Gastroesophageal sphincter (tissue), 4 donors: ENCODE data around the gene SETBP1. TPM values are rescaled to one million over a fixed set of nuclear protein-coding genes. Genes with fewer than 3 reads are reported as not detected.

Experiments
- ATAC-seq: fragments of 150-250 bp; one replicate; pipeline ENCODE4 v1.9.1; 2016; ENCODE audit warnings: mild to moderate bottlenecking, moderate library complexity
- H3K27ac ChIP-seq, 4 donors: fragments of 200-600 bp; sonication (generic) in 3 of 4; 1 replicate in 3 of 4; 2 replicates in 1 of 4; pipeline ENCODE4 v1.5.1; 2016 to 2019
- H3K27me3 ChIP-seq: fragments of 200-600 bp; sonication (generic); one replicate; pipeline ENCODE4 v1.5.1; 2019
- H3K36me3 ChIP-seq, 2 donors: fragments of 200-600 bp; sonication (generic); one replicate each; pipeline ENCODE4 v1.5.1; 2019; ENCODE audit warnings: control low read depth in 1 of 2
- H3K4me1 ChIP-seq, 3 donors: fragments of 200-600 bp; sonication (generic); 1 replicate in 2 of 3; 2 replicates in 1 of 3; pipeline ENCODE4 v1.5.1; 2016 to 2019; ENCODE audit warnings: control low read depth in 2 of 3
- H3K4me3 ChIP-seq, 2 donors: fragments of 200-600 bp; sonication (generic); one replicate each; pipeline ENCODE4 v1.5.1; 2019; ENCODE audit warnings: mild to moderate bottlenecking in 1 of 2, moderate library complexity in 1 of 2
- H3K9me3 ChIP-seq, 3 donors: fragments of 200-600 bp; sonication (generic); one replicate each; pipeline ENCODE4 v1.5.1; 2017 to 2019; ENCODE audit warnings: control low read depth in 2 of 3
- EP300 ChIP-seq: sonication (generic); formaldehyde crosslinking; IDR thresholded peaks from one replicate; pipeline ENCODE4 v1.6.1; 2017; ENCODE audit warnings: antibody characterized with exemption, mild to moderate bottlenecking
- POLR2A ChIP-seq, 2 donors: fragments of 450-650 bp; IDR thresholded peaks; one replicate each; pipeline ENCODE4 v1.6.1; 2017; ENCODE audit warnings: antibody characterized with exemption in 2 of 2, mild to moderate bottlenecking in 2 of 2, moderate library complexity in 1 of 2
- POLR2AphosphoS5 ChIP-seq: sonication (generic); formaldehyde crosslinking; IDR thresholded peaks from one replicate; pipeline ENCODE4 v1.6.1; 2017; ENCODE audit warnings: antibody characterized with exemption
- WGBS, 2 donors: methylation state at CpG; one replicate each; pipeline ENCODE4 v1.1.5; 2018; ENCODE audit warnings: low coverage in 1 of 2; 5-methylcytosine and 5-hydroxymethylcytosine counted together
- total RNA-seq, 4 donors: library from RNA; depleted of rRNA; stranded (reverse); fragments of >200 nt; gene quantifications; one replicate each; pipeline ENCODE4 v1.1.0, GENCODE V29; 2016
- TF ChIP-seq, protein P1 (sequence below), 4 experiments: fragments of 200-600 bp in 2 of 4; fragments of 450-650 bp in 2 of 4; sonication (generic) in 1 of 4; IDR thresholded peaks; one replicate each; pipeline ENCODE4 v1.5.1; 2017 to 2019; ENCODE audit warnings: antibody characterized with exemption in 4 of 4, mild to moderate bottlenecking in 2 of 4, moderate library complexity in 2 of 4

Gene SETBP1
- total RNA-seq, 4 donors from 2014 or later: 42.5 to 87.6 (median 67.8) TPM

DNA sequence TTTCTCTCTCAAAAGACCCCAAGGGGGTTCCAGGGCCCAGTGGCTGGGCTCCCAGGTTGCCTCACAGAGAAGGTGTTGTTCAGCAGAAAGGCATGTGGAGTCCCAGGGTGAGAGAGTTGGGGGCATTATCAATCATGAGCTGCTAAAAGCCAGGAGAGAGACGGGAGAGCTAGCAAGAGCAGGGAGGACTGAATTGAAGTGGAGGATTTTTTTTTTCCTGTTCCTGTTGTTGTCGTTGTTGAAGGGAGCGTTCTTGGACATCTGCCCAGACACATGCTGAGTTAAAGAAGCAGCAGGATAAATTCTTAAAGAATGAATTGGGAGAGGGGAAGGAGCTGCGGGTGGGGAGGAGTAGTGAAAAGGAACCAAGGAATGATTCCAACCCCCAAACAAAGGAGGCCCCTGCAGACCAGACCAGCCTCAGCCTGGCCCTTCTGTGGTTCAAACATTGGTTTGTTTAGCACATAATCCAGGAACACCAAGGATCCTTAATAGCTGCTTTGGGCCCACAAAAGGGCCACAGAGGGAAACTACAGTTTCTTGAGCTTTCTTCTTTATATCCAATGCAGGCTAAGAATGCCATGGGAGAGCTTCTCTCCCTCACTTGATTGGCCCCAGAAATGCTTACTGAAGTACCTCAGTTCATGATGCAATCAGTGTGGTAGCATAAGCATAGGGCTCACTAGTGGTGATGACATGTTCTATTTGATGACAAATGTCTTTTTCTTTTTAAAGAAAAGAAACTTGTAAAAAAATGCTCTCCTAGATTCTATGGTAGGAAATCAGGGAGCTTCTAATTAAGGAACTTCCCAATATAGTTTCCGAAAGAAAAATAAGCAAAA, 146.0 kb downstream of the SETBP1 start:
- Histone ChIP-seq H3K4me1 (peaks cover 29 to 80% (median 31%) of the 10 kb centered on the region in 3 donors), H3K27ac (peak overlapping the region; percentile 58 to 84 (median 79)), H3K4me3 (no peak overlapping the region), H3K36me3 (no peaks in the 10 kb centered on the region), H3K27me3 (no peaks in the 10 kb centered on the region), H3K9me3 (no peaks in the 10 kb centered on the region)
- WGBS, 2 donors: 12 to 21% methylated on average over 4 to 5 of the region's 5 CpGs
- TF ChIP-seq POLR2A (IDR thresholded peaks at IDR 0.05) (no peak), POLR2AphosphoS5 (peak; percentile 59), EP300 (no peak)
- TF ChIP-seq, protein P1, sequence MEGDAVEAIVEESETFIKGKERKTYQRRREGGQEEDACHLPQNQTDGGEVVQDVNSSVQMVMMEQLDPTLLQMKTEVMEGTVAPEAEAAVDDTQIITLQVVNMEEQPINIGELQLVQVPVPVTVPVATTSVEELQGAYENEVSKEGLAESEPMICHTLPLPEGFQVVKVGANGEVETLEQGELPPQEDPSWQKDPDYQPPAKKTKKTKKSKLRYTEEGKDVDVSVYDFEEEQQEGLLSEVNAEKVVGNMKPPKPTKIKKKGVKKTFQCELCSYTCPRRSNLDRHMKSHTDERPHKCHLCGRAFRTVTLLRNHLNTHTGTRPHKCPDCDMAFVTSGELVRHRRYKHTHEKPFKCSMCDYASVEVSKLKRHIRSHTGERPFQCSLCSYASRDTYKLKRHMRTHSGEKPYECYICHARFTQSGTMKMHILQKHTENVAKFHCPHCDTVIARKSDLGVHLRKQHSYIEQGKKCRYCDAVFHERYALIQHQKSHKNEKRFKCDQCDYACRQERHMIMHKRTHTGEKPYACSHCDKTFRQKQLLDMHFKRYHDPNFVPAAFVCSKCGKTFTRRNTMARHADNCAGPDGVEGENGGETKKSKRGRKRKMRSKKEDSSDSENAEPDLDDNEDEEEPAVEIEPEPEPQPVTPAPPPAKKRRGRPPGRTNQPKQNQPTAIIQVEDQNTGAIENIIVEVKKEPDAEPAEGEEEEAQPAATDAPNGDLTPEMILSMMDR (IDR thresholded peaks at IDR 0.05): no peak
- ATAC-seq: peak; percentile 83

DNA sequence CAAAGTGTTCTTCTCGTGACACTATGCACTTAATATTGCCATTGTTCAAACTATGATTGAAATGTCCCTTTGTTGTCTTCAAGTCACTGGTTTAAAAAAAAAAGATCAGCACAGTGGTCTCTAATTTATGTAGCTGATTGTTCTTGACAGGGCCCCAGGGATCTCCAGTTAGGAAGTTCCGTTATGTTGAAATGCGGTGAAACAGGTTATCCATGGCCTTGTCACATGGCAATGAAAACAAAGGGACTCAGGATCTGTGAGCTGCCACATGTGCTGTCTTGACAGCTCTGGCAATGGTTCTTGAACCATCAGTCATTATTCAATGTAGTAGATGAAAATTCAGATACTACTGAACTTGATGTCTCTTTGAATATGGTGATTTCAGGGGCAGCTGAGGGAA, 147.4 kb downstream of the SETBP1 start:
- Histone ChIP-seq H3K4me1 (peaks cover 29 to 88% (median 29%) of the 10 kb centered on the region in 3 donors), H3K27me3 (no peaks in the 10 kb centered on the region), H3K9me3 (no peaks in the 10 kb centered on the region), H3K4me3 (no peak overlapping the region), H3K27ac (peak overlapping the region in 3 of 4 donors; percentile 75 to 84 (median 83)), H3K36me3 (no peaks in the 10 kb centered on the region)
- 88 to 90% methylated on average over 3 of the region's 3 CpGs for WGBS, 2 donors
- ATAC-seq: no peak
- no peak for TF ChIP-seq EP300
- TF ChIP-seq POLR2A (IDR thresholded peaks at IDR 0.05): no peak

DNA sequence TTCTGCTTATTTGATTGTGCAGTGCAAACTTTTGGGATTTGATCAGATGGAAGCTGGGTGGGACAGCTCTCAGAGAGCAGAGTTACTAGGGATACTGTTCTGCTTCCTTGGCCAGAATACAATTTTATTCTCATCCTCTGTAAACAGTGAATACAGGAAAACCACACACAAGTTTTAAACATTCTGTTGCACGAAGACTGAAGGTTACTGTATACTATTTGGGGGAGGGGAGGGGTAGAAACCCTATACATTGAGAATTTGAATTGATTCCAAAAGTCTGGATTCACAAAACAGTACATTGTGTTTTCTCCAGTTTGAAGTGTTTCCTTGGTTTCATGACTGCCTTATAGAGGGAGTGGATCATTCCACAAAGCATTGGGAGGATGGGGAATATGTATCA, 149.9 kb downstream of the SETBP1 start:
- H3K4me3 ChIP-seq: no peak overlapping the region
- H3K27me3 ChIP-seq: no peaks in the 10 kb centered on the region
- H3K27ac ChIP-seq: peak overlapping the region; percentile 14 to 55 (median 48)
- peaks cover 20 to 83% (median 24%) of the 10 kb centered on the region in 3 donors for H3K4me1 ChIP-seq
- TF ChIP-seq, protein P1 (IDR thresholded peaks at IDR 0.05): no peak
- TF ChIP-seq EP300: no peak
- no peak for TF ChIP-seq POLR2A (IDR thresholded peaks at IDR 0.05)
- TF ChIP-seq POLR2AphosphoS5: no peak
- 13 to 25% methylated on average over 1 of the region's 1 CpG for WGBS, 2 donors
- H3K36me3 ChIP-seq: no peaks in the 10 kb centered on the region
- no peaks in the 10 kb centered on the region for H3K9me3 ChIP-seq
- ATAC-seq: no peak

DNA sequence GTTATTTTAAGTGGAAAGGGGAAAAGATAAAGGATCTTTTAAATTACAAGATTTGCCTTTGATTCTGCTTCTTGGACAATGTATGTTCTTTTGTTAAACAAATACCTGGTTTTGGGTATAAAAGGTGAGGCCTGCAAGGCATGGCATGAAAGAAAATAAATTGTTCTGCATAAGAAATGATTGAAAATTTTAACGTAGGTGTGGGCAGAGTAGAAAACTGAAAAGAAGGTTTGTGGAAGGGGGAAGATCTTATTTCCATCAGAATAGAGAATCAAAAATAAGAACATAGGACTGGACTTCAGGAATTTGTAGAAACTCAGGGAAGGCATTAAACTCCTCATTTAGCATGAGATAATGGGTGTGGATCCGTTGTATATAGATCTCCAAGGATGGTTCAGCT, 153.1 kb downstream of the SETBP1 start:
- no peaks in the 10 kb centered on the region for H3K36me3 ChIP-seq
- H3K4me1 ChIP-seq: peaks cover 6 to 85% (median 13%) of the 10 kb centered on the region in 3 donors
- 87 to 100% methylated on average over 1 to 2 of the region's 2 CpGs for WGBS, 2 donors
- TF ChIP-seq, protein P1 (IDR thresholded peaks at IDR 0.05): no peak
- TF ChIP-seq POLR2AphosphoS5 (no peak), EP300 (no peak), POLR2A (IDR thresholded peaks at IDR 0.05) (no peak)
- no peak overlapping the region for H3K27ac ChIP-seq
- H3K4me3 ChIP-seq: no peak overlapping the region
- no peak for ATAC-seq
- no peaks in the 10 kb centered on the region for H3K27me3 ChIP-seq
- H3K9me3 ChIP-seq: no peaks in the 10 kb centered on the region

DNA sequence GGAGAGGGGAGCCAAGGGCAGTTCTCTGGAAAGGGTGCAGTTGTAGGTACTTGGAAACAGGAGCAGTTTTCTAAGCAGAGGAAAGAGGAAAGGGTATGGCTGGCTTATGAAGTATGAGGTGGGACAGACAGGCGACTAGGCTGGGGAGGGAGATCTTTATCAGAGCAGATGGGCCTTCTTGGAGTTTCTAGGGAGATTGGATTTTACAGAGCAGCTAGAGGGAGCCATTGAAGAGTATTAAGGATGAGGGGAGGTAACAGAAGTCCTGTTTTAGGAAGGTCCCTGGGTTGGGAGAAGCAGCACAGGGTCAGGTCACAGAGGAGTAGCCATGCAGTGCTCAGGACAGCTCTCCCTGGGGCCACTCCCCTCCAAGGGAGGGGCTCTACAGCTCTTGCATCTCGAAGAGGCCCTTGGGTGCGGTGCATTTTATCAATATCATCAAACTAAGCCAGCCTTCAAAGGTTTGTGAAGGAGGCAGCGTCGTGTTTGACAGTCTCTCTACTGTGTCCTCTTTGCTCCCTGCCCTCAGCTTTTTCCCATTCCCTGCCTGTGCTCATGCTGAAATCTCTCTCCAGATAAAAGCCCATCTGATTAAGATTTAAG, 154.3 kb downstream of the SETBP1 start:
- Histone ChIP-seq H3K4me3 (no peak overlapping the region), H3K27ac (peak overlapping the region in 1 of 4 donors; percentile 65), H3K9me3 (no peaks in the 10 kb centered on the region), H3K36me3 (no peaks in the 10 kb centered on the region), H3K27me3 (no peaks in the 10 kb centered on the region), H3K4me1 (peaks cover 13 to 94% (median 24%) of the 10 kb centered on the region in 3 donors)
- 77 to 87% methylated on average over 3 to 5 of the region's 5 CpGs for WGBS, 2 donors
- no peak for ATAC-seq
- TF ChIP-seq EP300: no peak
- TF ChIP-seq POLR2AphosphoS5: no peak
- TF ChIP-seq, protein P1 (IDR thresholded peaks at IDR 0.05): no peak
- no peak for TF ChIP-seq POLR2A (IDR thresholded peaks at IDR 0.05)
